ENCODE data around the gene FBXL13. TPM values are rescaled to one million over a fixed set of nuclear protein-coding genes. Genes with fewer than 3 reads are reported as not detected.

Gene FBXL13
- 1.2 and 2.8 TPM in 2 replicates for total RNA-seq (2021; fragmentation: NEBNext Ultra II Directional; extraction: Animal tissue kit (Norgen Biotek cat#: 25700))
- polyA plus RNA-seq (2011; rRNA removed): 1.1 and 1.2 TPM in 2 replicates
- 0.93 TPM for polyA plus RNA-seq (2011; cell fraction: cytosol; rRNA removed)
- 1.8 TPM for polyA plus RNA-seq (2011; cell fraction: nucleus; rRNA removed)
- 0.94 to 2.4 TPM (median 1.5 TPM) in 4 replicates for polyA plus RNA-seq (2012, experiment 1 of 2)
- polyA plus RNA-seq (2012, experiment 2 of 2): not detected
- polyA plus RNA-seq (2013, experiment 1 of 2): 0.75 TPM
- polyA plus RNA-seq (2013, experiment 2 of 2): 0.98 TPM
- polyA minus RNA-seq (2011; rRNA and poly(A)+ RNA removed): 6.0 and 7.0 TPM in 2 replicates
- polyA minus RNA-seq (2011; cell fraction: cytosol; rRNA and poly(A)+ RNA removed): 1.9 TPM
- polyA minus RNA-seq (2011; cell fraction: nucleus; rRNA and poly(A)+ RNA removed): 15.1 TPM
- long read RNA-seq, experiment 1, partial matches to known transcripts: 0 of 1 reads
- long read RNA-seq, experiment 1, other reads (novel, unspliced or antisense): 1 of 1 reads
- long read RNA-seq, experiment 2, partial matches to known transcripts: 0 of 2 reads
- long read RNA-seq, experiment 2, other reads (novel, unspliced or antisense): 2 of 2 reads

DNA sequence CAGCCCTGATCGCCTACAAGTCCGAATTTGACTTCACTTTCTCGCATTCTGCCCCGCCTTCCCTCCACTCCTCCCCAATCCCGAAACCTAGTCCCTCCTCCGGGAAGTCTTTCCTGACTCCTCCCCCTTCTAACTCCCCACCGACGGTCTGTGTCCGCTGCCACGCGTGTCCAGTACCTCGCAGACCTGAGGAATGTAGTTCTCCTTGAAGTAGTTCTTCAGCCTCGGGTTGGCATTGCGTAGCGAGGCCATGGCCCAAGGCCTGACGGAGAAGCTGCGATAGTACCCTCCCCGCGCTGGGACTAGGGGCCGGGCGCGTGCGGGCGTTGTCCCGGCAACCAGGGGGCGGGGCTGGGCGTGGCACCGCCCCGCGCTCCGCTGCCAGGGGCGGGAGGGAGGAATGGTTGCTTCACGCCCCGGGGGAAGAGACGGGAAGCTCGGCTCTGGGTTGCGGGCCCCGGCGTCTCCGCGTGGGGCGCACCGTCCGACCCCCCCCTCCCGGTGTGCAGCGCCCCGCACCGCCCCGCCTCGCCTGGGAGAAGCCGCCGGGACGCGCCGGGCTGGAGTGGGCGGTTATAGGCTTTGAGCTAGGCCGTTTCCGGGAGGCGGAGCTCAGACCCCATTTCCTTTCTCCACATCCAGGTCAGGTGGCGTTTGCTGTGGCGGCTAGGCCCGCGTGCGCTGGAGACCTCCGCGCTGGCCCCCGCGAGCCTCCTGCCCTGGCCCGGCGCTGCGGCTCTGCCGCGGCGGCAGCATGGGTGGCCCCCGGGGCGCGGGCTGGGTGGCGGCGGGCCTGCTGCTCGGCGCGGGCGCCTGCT lies at the start of gene FBXL13, which contains the start of gene ARMC10:
Gene FBXL13, minus strand, starts transcription at position 278 of the 818 bp plus-strand sequence.
Gene ARMC10, plus strand, starts transcription at position 622 of the 818 bp plus-strand sequence. Its CDS starts 133 bp downstream, at position 755.
- Histone ChIP-seq H4K20me1 (replicated peaks in 1 of 2; ENCODE audit: control insufficient read depth in 1 of 2, insufficient read depth in 2 of 2, low read length in 2 of 2) (no peaks in the 10 kb centered on the region), H2BK20ac (ENCODE audit: low read length) (no peak within 1 kb of the TSS), H3K23ac (ENCODE audit: insufficient read length) (no peak within 1 kb of the TSS), H3K23me2 (ENCODE audit: low read depth, low read length) (peaks cover 10% of the 10 kb centered on the region), H2AFZ (ENCODE audit: low read length) (peak within 1 kb of the TSS; percentile 99), H3K18ac (ENCODE audit: extremely low read depth, low read length) (peak within 1 kb of the TSS; percentile 48), H4K8ac (ENCODE audit: extremely low read depth, insufficient read depth, low read length) (no peak within 1 kb of the TSS), H3K14ac (ENCODE audit: insufficient read length) (no peak within 1 kb of the TSS), H3K27me3 (replicated peaks in 1 of 4; ENCODE audit: control insufficient read depth in 3 of 4, extremely low read depth in 1 of 4, insufficient read depth in 3 of 4, low read length in 3 of 4) (no peaks in the 10 kb centered on the region), H3K4me1 (replicated peaks in 1 of 4; ENCODE audit: control insufficient read depth in 3 of 4, insufficient read depth in 4 of 4, low read length in 3 of 4) (peaks cover 0 to 3% (median 0%) of the 10 kb centered on the region in 4 experiments; a peak in 2 of 7 replicates), H4K91ac (replicated peaks; ENCODE audit: insufficient read length, low read length) (no peak within 1 kb of the TSS), H3K4ac (replicated peaks; ENCODE audit: insufficient read length, low read depth, low read length) (no peak within 1 kb of the TSS), H3K9ac (replicated peaks in 1 of 4; ENCODE audit: extremely low read depth in 1 of 4, low read depth in 3 of 4, low read length in 3 of 4) (peak within 1 kb of the TSS; percentile 58 to 83 (median 67)), H2AK5ac (ENCODE audit: low read depth, low read length) (no peak within 1 kb of the TSS), H2BK15ac (ENCODE audit: low read length) (no peak within 1 kb of the TSS), H3K4me2 (ENCODE audit: insufficient read depth in 1 of 2, low read depth in 2 of 2, low read length in 2 of 2) (peak within 1 kb of the TSS; percentile 83 to 90), H3K79me1 (ENCODE audit: low read depth, low read length) (no peaks in the 10 kb centered on the region; the same call in 1 of the 2 replicates), H3K79me2 (ENCODE audit: control insufficient read depth in 1 of 2, insufficient read depth in 2 of 2, low read length in 2 of 2) (peaks cover 0 to 38% of the 10 kb centered on the region in 2 experiments; a peak in 2 of 4 replicates), H3K36me3 (ENCODE audit: control insufficient read depth in 2 of 4, insufficient read depth in 4 of 4, low read length in 3 of 4) (no peaks in the 10 kb centered on the region; a peak in 1 of 8 replicates), H3K56ac (replicated peaks; ENCODE audit: insufficient read length, low read depth, low read length) (peak within 1 kb of the TSS; percentile 49), H3K9me3 (ENCODE audit: insufficient read depth in 2 of 2, low read depth in 1 of 2, low read length in 1 of 2) (no peaks in the 10 kb centered on the region), H2BK120ac (replicated peaks; ENCODE audit: low read depth, low read length) (no peak within 1 kb of the TSS), H3K27ac (ENCODE audit: low read depth, low read length) (peak within 1 kb of the TSS; percentile 72), H2BK12ac (ENCODE audit: low read depth, low read length) (no peak within 1 kb of the TSS), H3K4me3 (ENCODE audit: extremely low read depth in 1 of 4, insufficient read depth in 2 of 4, low read depth in 3 of 4, low read length in 4 of 4) (peak within 1 kb of the TSS; percentile 62 to 98 (median 94)), H2BK5ac (ENCODE audit: low read depth, low read length) (peak within 1 kb of the TSS; percentile 71; the same call in 1 of the 2 replicates), H4K5ac (ENCODE audit: insufficient read length, low read depth, low read length) (no peak within 1 kb of the TSS)
- POLR2A ChIA-PET (ENCODE audit: partially characterized antibody): interaction anchor here (0.6 to 2.6 kb wide), 18 partner anchors 9 to 326 kb away, joined by 3 to 10 read pairs (median 4); partner anchors contain the start of genes FAM185A, LRRC17, NAPEPLD and PSMC2
- 2% methylated on average over 45 of the region's 83 CpGs; no CpG with 5 or more reads in 1 of the 2 experiments for WGBS, 2 experiments (ENCODE audit: extremely low coverage in 1 of 2, insufficient coverage in 1 of 2, insufficient read length in 1 of 2, insufficient replicate concordance in 2 of 2, low coverage in 1 of 2, low lambda C conversion rate in 2 of 2, missing lambda C conversion rate in 1 of 2)
- DNase-seq (ENCODE audit: low read depth in 1 of 2, low spot score in 2 of 2) (peak; percentile 47 to 95), FAIRE-seq (no peak)
- CTCF ChIA-PET (ENCODE audit: partially characterized antibody): interaction anchor here (1.0 to 1.4 kb wide), 4 partner anchors 8 to 13 kb away, joined by 4 to 5 read pairs (median 4); no protein-coding TSS in a partner anchor
- no peak for TF ChIP-seq CHD1 (IDR thresholded peaks at IDR 0.05; ENCODE audit: low read depth, low read length)
- TF ChIP-seq KDM5A (IDR thresholded peaks at IDR 0.05; ENCODE audit: low read length): no peak
- peak; percentile 88 for TF ChIP-seq ASH2L (IDR thresholded peaks at IDR 0.05; ENCODE audit: low read length)
- no peak for TF ChIP-seq SIX5 (IDR thresholded peaks at IDR 0.05; ENCODE audit: low read depth, low read length)
- TF ChIP-seq, protein P1, sequence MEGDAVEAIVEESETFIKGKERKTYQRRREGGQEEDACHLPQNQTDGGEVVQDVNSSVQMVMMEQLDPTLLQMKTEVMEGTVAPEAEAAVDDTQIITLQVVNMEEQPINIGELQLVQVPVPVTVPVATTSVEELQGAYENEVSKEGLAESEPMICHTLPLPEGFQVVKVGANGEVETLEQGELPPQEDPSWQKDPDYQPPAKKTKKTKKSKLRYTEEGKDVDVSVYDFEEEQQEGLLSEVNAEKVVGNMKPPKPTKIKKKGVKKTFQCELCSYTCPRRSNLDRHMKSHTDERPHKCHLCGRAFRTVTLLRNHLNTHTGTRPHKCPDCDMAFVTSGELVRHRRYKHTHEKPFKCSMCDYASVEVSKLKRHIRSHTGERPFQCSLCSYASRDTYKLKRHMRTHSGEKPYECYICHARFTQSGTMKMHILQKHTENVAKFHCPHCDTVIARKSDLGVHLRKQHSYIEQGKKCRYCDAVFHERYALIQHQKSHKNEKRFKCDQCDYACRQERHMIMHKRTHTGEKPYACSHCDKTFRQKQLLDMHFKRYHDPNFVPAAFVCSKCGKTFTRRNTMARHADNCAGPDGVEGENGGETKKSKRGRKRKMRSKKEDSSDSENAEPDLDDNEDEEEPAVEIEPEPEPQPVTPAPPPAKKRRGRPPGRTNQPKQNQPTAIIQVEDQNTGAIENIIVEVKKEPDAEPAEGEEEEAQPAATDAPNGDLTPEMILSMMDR (IDR thresholded peaks at IDR 0.05; ENCODE audit: control extremely low read depth in 1 of 3, insufficient read depth in 1 of 3, low read depth in 1 of 3, low read length in 3 of 3): 0 out of 4 replicates have a peak, but pooled peaks of 1 of the 3 experiments have one; percentile 14
- TF ChIP-seq SIRT6 (IDR thresholded peaks at IDR 0.05; ENCODE audit: low read length): no peak

Data from H1 (cell line).